SW480 (cell line): ENCODE measurements around the gene CES3.

Experiments
- DNase-seq: peaks from one replicate; pipeline ENCODE4 v3.0.0-alpha.2; 2016; ENCODE audit warnings: low spot score

CES3 gene, protein sequence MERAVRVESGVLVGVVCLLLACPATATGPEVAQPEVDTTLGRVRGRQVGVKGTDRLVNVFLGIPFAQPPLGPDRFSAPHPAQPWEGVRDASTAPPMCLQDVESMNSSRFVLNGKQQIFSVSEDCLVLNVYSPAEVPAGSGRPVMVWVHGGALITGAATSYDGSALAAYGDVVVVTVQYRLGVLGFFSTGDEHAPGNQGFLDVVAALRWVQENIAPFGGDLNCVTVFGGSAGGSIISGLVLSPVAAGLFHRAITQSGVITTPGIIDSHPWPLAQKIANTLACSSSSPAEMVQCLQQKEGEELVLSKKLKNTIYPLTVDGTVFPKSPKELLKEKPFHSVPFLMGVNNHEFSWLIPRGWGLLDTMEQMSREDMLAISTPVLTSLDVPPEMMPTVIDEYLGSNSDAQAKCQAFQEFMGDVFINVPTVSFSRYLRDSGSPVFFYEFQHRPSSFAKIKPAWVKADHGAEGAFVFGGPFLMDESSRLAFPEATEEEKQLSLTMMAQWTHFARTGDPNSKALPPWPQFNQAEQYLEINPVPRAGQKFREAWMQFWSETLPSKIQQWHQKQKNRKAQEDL

DNA sequence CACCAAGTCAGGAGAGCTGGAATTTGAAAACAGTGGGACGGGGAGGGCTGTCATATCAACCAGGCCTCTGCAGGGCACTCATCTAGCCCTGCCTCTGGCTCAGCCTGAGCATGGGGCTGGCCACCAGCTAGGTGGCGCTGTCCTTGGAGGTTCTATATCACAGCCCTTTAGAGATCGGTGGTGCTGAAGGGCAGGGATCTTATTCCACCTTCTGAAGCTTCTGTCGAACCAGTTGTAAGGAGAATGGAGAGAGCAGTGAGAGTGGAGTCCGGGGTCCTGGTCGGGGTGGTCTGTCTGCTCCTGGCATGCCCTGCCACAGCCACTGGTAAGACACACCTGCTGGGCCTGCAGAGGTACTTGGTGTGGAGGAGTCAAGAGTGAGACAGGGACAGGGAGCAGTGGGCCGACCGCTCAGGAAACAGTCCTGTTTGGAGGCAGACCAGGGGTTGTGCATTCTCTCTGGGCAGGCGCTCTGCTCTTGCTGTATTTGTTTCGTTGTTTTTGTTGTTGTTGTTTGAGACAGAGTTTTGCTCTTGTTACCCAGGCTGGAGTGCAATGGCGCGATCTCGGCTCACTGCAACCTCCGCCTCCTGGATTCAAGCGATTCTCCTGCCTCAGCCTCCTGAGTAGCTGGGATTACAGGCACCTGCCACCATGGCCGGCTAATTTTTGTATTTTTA, at the start of gene CES3:
Gene CES3, plus strand, starts transcription at position 202 of the 680 bp plus-strand sequence. Its CDS starts 42 bp downstream, at position 244.
- peak; percentile 78 for DNase-seq

DNA sequence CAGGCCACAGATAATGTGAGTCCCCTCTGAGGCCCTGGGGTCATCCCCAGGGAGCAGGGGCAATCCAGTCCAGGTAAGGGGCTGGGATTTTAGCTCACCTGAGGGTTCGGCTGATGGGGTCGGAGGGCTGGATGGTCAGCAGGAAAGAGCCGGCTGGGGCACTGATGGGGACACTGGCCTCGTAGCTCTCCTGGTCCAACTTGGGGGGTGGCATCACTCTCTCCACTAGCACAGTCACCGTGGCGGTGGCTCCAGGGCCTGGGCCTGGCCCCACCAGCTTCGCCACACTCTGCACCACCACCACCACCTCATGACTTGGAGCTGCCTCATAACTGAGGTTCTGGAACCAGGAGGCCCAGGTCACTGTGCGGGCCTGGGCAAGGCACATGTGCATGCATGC, 49.3 kb upstream of the CES3 start:
- no peak for DNase-seq

DNA sequence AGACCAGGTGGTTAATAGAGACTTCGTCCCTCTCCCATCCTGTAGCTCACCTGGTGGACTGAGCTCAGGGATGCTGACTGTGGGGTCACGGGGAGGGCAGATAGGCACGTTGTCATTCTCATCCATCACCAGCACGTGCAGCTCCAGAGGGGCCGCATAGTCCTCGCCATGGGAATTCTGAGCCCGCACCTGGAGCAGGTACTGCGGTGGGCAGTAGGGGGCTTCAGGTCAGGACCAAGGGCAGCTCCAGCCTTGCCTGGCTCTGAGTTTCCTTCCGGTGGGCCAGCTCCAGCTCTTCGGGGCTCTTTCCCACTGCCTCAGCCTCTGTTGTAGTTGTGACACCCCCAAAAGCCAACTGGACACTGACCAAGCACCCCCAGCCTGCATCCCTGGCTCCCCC, 48.0 kb upstream of the CES3 start:
- DNase-seq, result no peak

DNA sequence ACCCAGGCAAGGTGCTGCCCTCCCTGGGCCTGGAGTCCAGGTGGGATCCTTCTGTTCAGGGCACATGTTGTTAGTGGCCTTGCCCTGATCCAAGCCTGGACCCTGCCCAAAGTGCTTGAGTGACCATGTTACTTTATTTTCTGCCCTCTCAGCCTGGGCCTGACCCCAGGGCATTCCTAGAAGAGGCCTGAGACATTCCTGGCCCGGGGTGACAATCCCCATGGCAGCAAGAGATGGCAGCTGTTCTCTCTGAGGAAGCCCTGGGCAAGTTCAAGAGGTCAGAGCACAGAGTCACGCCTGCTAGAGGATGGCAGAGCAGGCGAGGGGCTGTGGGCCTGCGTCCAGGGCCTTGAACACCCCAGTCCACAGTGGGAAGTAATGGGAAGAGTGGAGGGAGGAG, 47.4 kb upstream of the CES3 start:
- no peak for DNase-seq

- no peak for DNase-seq
Observed at GRCh38 chr16:66914541-66914940, 46.5 kb upstream of the CES3 start.

DNA sequence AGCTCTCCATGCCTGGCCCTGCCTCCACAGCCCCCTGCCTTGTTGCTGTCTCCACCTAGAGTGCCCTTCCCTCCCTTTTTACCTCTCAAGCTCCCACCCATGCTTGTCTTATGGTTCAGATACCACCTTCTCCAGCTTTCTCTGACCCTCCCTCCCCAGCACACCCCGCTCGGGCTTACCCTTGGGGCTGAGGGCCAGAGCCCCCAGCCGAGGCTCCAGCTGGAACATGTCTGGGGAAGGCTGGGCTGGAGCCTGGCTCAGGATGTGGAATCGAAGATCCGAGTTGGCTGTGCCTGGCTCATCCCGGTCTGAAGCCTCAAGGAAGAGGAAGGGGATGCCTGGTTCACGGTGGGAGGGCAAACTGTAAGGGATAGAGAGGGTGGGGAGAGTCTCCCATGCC, 46.0 kb upstream of the CES3 start:
- no peak for DNase-seq

DNA sequence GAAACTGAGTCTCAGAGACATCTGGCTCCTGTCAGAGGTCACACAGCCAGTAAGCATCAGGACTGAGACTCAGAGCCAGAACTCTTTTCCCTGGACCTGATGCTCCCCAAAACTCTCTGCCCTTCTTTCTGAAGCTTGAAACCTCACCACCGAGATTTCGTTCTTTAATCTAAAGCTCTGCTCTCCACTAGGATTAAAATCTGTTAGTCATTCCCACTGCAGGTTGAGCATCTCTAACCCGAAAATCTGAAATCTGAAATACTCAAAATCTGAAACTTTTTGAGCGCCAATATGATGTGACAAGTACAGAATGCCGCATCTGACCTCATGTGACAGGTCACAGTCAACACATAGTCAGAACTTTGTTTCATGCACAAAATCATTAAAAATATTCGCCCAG, 44.5 kb upstream of the CES3 start:
- DNase-seq, result no peak

DNA sequence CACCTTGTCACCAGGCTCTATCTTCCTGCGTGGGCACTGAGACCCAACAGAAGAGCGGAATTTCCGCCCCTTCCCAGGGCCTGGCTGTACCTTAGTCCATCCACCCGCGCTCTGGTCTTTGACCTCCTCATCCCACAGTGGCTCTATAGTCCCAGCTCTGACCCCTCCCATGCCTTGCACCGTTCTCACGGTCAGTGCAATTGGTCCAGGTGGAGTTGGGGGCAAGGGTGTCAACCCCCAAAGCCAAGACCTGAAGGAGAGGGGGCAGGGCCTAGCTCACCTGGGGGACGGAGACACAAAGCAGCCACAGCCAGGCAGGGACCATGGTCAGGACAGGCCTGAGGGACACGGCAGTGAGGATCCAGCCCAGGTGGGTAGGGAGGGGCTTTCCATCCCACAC, 43.3 kb upstream of the CES3 start:
- DNase-seq, result no peak

- no peak for DNase-seq
Observed at GRCh38 chr16:66918355-66918754, 42.7 kb upstream of the CES3 start.

DNA sequence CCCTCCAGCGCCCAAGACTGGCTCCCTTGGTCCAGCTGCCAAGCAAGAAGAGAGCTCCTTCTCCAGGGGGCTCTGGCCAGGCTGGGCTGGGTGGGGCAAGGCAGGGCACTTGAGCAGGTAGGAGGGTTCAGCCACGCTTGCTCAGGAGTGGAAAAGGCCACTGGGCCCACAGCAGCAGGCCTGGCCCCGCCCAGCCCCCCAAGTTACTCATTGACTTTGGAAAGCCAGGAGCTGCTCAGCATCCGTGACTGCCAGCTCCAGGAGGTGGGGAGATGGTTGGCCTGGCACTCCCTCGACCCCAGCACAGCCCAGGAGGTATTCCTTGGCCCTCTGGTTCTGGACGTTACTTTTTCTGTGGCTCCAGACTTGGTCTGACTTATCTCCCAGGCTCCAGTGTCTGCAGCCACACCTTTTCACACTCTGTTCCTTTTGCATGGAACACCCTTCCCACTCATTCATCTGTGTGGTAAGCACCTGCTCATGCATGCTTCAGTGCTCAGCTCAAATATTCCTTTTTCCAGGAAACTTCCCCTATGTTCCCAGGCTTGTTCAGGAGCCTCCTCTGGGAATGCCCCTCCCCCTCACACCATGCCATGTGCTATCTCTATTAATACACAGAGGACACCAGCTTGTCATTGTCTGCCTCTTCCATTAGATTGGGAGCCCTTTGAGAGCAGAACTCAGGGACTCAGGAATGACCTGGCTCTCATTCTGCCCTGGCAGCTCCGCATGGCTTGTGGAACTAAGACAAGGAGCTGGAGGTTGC, 42.1 kb upstream of the CES3 start, which contains the start of gene CDH16:
Gene CDH16, minus strand, starts transcription at position 83 of the 766 bp plus-strand sequence. CDS start 820 bp downstream, outside the sequence.
- no peak for DNase-seq

DNA sequence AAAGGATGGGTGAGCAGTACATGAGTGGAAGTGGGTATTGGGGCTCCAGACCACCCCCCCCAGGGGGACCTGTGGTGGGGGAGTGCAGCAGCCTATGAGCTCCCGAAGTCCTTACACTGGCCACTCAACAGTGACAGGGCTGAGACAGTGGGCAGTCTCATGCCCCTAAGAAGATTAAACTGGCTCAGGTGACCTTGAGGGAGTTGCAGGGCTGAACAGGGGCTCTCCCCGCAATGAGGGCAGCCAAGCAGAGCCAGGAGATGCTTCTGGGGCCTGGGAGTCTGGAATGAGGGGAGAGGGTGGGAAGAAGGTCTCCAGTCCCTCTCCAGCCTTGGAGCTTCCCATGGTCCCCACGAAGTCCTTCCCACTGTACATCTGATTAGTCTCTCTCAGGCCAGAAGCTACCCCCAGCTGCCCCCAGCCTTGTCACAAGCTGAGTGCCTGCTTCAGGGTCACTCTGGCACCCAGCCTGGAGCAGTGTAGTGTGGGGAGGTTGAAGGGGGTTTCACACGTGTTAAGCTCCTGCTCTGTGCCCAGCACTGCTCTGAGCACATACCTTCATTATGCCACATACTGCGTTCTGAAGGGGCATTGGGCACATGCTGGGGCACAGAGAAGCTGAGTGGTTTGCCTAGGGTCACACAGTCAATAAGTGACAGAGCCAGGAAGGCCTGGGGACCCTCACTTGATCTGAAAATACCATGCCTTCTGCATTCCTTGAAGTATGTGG, 41.3 kb upstream of the CES3 start:
- DNase-seq, result no peak

- no peak for DNase-seq
Observed at GRCh38 chr16:66920299-66920590, 40.8 kb upstream of the CES3 start.

GRCh38 chr16:66920924-66921680, 40.0 kb upstream of the CES3 start:
- no peak for DNase-seq

DNA sequence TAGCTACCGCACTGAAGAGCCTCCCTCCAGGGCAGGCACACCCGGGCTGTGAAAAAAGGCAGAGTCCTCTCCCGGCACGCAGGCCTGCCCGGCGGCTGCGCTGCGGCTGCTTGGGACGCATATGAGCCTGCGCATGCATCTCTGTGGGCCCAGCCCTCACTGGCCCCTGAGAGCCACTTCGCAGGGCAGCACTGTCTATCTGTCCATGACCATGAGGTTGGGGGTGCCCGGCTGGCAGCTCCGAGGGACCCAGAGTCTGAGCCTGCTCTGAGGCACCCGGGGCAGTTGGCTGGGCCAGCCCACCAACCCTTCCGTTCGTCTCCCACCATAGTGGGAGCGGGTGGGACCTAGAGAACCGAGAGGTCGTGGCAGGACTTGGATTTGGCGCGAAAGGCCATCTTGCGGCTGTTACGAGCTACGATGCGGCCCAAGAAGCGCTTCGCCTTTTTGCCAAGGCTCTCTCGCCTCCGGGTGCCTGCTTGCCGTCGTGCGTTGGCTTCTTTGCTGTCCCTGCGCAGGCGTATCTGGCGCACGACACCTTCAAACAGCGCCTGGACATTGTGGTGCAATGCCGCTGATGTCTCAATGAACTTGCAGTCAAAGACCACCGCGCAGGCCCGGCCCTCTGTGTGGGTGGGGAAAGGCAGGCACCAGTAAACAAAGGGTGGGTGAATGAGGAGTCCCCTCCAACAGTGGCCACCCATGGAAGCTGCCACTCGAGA, 39.2 kb upstream of the CES3 start:
- no peak for DNase-seq

GRCh38 chr16:66923247-66923731, 37.8 kb upstream of the CES3 start:
- no peak for DNase-seq

- no peak for DNase-seq
Observed at GRCh38 chr16:66923866-66924265, 37.2 kb upstream of the CES3 start.

GRCh38 chr16:66924527-66925321, 36.3 kb upstream of the CES3 start:
- DNase-seq, result no peak

DNA sequence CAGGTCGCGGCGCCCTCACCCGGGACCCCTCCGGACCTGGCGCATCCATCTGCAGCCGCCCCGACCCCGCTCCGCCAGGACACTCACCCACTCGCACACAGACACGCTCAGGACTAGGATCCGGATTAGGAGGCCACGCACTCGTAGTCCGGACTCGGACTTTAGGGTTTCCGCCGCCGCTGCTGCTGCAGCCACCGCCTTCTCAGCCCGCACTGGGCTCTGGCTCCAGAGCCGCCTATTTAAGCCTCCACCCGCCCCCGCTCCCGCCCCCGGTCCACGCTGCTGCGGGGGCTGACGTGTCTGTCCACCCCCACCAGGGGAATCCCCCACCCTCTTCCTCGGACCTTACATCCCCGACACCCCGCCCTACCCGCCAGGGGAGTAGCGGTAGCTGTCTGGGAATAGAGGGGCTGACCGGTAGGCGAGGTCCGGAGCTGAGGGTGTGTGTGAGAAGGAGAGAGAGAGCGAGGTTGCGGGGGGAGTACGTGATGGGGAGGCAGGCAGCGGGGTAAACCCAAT, 35.7 kb upstream of the CES3 start, which contains the start of gene RRAD:
Gene RRAD, minus strand, starts transcription at position 214 of the 519 bp plus-strand sequence. CDS start 356 bp downstream, outside the sequence.
- no peak for DNase-seq
